ENCODE measurements around the gene ATG2A.

ATG2A gene

DNA sequence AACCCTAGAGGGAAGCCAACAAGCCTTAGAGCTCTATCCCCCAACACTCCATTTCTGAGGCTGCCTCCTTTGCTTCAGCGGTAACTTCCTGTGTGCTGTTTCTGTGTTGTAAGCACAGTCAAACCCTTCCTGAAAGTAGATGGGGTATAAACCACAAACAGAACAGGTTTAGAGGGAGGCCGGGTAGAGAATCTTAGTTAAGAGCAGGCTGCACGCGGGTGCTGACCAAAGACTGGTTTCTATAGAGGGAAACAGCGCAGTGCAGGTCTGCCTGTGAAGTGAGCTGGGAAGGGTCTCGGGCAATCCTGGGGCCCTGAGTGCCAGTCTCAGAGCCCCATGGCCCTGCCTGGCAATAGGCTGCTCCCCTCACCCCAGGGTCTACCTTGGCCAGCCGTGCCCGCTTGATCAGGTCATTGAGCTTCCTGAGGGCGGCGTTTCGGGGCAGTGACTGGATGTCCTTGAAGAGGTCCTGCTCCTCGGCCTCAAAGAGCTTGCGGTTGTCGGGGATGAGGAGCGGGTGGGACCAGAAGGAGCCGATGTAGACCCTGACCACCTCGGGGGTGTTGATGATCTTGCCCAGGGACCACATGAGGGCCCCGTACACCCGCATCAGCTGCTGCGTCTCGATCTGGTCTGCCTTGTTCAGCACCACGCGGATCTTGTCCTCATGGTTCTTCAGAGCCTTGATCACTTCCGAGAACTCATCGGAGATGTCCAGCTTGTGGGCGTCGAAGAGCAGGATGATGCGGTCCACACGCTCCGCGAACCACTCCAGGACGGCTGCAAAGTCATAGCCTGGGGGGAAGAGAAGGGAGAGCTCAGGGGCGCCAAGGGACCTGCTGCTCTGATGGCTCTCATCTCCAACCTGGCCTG is 57.2 kb downstream of the ATG2A start:
- no peak overlapping the region for H3K4me3 ChIP-seq (ENCODE audit: low read depth, low read length)

GRCh38 chr11:64858467-64859263 is 58.3 kb downstream of the ATG2A start:
- peaks cover 18% of the 10 kb centered on the region for H3K36me3 ChIP-seq
- H3K9me3 ChIP-seq (ENCODE audit: severe bottlenecking), result no peaks in the 10 kb centered on the region
- DNase-seq, result no peak
- no peak for TF ChIP-seq CTCF (IDR thresholded peaks at IDR 0.05; ENCODE audit: low read depth, low read length)
- no peak overlapping the region for H3K27ac ChIP-seq
- no peak overlapping the region for H3K4me3 ChIP-seq (ENCODE audit: low read depth, low read length)
- no peaks in the 10 kb centered on the region for H3K27me3 ChIP-seq (ENCODE audit: insufficient read depth, low read depth, severe bottlenecking)

More for the DNA sequence above, 57.2 kb downstream of the ATG2A start:
- peaks cover 14% of the 10 kb centered on the region for H3K36me3 ChIP-seq
- no peak overlapping the region for H3K27ac ChIP-seq
- no peak for DNase-seq
- no peaks in the 10 kb centered on the region for H3K9me3 ChIP-seq (ENCODE audit: severe bottlenecking)
- TF ChIP-seq CTCF (IDR thresholded peaks at IDR 0.05; ENCODE audit: low read depth, low read length), result no peak
- no peaks in the 10 kb centered on the region for H3K27me3 ChIP-seq (ENCODE audit: insufficient read depth, low read depth, severe bottlenecking)

GRCh38 chr11:64857485-64857884 is 59.5 kb downstream of the ATG2A start:
- Histone ChIP-seq H3K27ac (no peak overlapping the region), H3K36me3 (peaks cover 18% of the 10 kb centered on the region)

DNA sequence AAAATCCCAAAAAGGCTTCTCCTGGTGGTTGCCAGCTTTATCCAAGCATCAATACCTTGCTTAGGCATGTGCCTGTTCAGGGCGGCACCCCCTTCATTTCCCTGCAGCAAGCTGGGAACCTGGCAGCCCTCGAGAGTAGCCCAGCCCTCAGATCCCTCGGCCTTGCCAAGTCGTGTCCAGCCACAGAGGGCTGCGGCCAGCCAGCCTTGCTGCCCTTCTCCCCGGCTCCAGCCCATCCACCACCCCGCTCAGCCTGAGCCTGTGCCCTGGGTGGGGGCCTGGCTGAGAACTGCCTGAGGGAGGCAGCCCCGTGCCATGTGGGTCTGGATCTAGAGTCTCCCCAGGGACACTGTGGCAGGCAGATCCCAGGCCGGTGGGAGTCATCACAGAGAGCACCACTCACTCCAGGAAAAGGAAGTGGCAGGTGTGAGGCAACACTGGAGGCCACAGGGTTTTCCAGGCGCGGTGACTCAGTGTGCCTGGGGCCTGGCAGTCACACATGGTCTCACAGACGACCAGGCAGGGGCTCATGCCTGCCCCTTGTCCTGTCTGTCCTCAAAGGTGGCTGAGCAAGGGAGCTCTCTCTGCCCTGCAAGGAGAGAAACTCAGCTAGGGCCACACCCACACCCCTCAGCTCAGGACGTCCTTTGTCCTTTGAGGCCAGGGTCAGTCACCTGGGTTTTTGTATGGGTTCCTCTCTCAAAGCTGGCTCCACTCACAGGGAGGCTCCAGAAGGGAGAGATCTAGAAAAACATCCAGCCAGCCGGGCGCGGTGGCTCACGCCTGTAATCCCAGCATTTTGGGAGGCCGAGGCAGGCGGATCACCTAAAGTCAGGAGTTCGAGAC is 60.4 kb downstream of the ATG2A start:
- peaks cover 18% of the 10 kb centered on the region for H3K36me3 ChIP-seq
- H3K4me3 ChIP-seq (ENCODE audit: low read depth, low read length), result no peak overlapping the region
- no peak overlapping the region for H3K27ac ChIP-seq
- no peak for TF ChIP-seq CTCF (IDR thresholded peaks at IDR 0.05; ENCODE audit: low read depth, low read length)
- DNase-seq, result no peak
- H3K9me3 ChIP-seq (ENCODE audit: severe bottlenecking), result no peaks in the 10 kb centered on the region
- H3K27me3 ChIP-seq (ENCODE audit: insufficient read depth, low read depth, severe bottlenecking), result no peaks in the 10 kb centered on the region

More at GRCh38 chr11:64857485-64857884, 59.5 kb downstream of the ATG2A start:
- Histone ChIP-seq H3K4me3 (ENCODE audit: low read depth, low read length) (no peak overlapping the region), H3K9me3 (ENCODE audit: severe bottlenecking) (no peaks in the 10 kb centered on the region), H3K27me3 (ENCODE audit: insufficient read depth, low read depth, severe bottlenecking) (no peaks in the 10 kb centered on the region)
- no peak for DNase-seq
- TF ChIP-seq CTCF (IDR thresholded peaks at IDR 0.05; ENCODE audit: low read depth, low read length), result no peak

DNA sequence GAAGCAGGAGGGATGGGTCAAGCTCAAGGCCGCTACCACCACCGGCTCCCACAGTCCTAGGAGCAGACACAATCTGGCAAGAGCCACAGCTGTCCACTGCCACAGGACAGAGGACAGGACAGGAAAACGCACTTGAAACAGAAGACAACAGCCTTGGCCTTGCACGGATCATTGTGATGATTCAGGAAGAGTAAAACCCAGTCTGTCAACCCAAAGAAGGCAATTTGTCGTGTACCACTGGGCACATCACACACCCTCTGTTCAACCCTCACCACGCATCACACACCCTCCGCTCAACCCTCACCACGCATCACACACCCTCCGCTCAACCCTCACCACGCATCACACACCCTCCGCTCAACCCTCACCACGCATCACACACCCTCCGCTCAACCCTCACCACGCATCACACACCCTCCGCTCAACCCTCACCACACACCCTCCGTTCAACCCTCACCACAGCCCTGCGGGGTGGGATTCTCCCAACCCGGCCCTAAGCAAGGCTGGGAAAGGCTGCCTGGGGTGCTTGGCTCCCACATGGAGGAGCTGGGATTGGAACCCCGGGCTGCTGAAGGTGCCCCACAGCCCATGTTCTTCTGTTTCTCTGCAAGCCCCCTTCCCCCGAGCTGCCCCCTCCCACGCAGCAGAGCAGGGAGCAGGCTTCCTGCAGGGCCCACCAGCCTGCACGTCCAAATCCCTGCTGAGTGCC is 61.3 kb downstream of the ATG2A start:
- no peak overlapping the region for H3K4me3 ChIP-seq (ENCODE audit: low read depth, low read length)
- no peaks in the 10 kb centered on the region for H3K9me3 ChIP-seq (ENCODE audit: severe bottlenecking)
- H3K36me3 ChIP-seq, result peaks cover 18% of the 10 kb centered on the region
- no peaks in the 10 kb centered on the region for H3K27me3 ChIP-seq (ENCODE audit: insufficient read depth, low read depth, severe bottlenecking)
- TF ChIP-seq CTCF (IDR thresholded peaks at IDR 0.05; ENCODE audit: low read depth, low read length), result no peak
- no peak for DNase-seq
- no peak overlapping the region for H3K27ac ChIP-seq
